K562 (cell line): Measurements from ENCODE around the gene C1R. TPM values are rescaled to one million over a fixed set of nuclear protein-coding genes. Genes with fewer than 3 reads are reported as not detected.

ENCODE experiments used
- ATAC-seq: fragments of 200-7000 bp; cut with Tn5 transposase; 3 replicates; pipeline ENCODE4 v1.9.1; 2020; ENCODE audit warnings: moderate library complexity
- BruUV-seq: library from RNA; stranded (reverse); fragments of 400-500 nt; replicated peaks from 2 replicates; lab custom pipeline; 2021; lab: Mats Ljungman, UMichigan
- CTCF ChIA-PET: fragments of 300-600 bp; formaldehyde crosslinking; extraction: SDS; loops from one replicate; lab custom pipeline; 2021; ENCODE audit warnings: low intra/inter-chr PET ratio; lab: Yijun Ruan, JAX
- POLR2A ChIA-PET: fragments of 300-600, 350-650 bp; sonication (Branson Sonifier 250); formaldehyde crosslinking; extraction: SDS; loops from one replicate; lab custom pipeline; 2021; ENCODE audit warnings: antibody characterized with exemption, inconsistent platforms; lab: Yijun Ruan, JAX
- DNase-seq, 4 experiments: peaks; one replicate each; pipeline versions ENCODE4 v3.0.0 to v3.0.0-alpha.2; 2011 to 2018; ENCODE audit warnings: low spot score in 3 of 4, mixed read lengths in 3 of 4; ENCODE audit errors: extremely low read depth in 1 of 4
- FAIRE-seq: peaks from 2 replicates; lab custom pipeline; 2011; peaks lifted over from hg19 to GRCh38; lab: Jason Lieb, UNC
- H2AFZ ChIP-seq: 2 replicates; pipeline ENCODE4 v1.6.0; 2011; ENCODE audit warnings: low read depth, low read length, control low read depth, inconsistent platforms
- H3K27ac ChIP-seq: fragments of 200-600 bp; 3 replicates; pipeline ENCODE4 v1.8.0; 2011; ENCODE audit warnings: low read depth, mild to moderate bottlenecking, control low read depth, inconsistent platforms, low read length, moderate library complexity, mixed read lengths; ENCODE audit errors: extremely low read depth
- H3K27me3 ChIP-seq, 2 experiments: fragments of 300-600 bp in 1 of 2; 2 replicates in 1 of 2; 3 replicates in 1 of 2; pipeline versions ENCODE4 v1.6.0 to v1.8.0; 2011; ENCODE audit warnings: inconsistent platforms in 2 of 2, low read length in 2 of 2, mild to moderate bottlenecking in 1 of 2, mixed read lengths in 1 of 2, moderate library complexity in 1 of 2; ENCODE audit not compliant: control insufficient read depth in 2 of 2, insufficient read depth in 2 of 2
- H3K36me3 ChIP-seq: fragments of 300-600 bp; 3 replicates; pipeline ENCODE4 v1.8.0; 2011; ENCODE audit warnings: mild to moderate bottlenecking, low read length, inconsistent platforms; ENCODE audit not compliant: control insufficient read depth, insufficient read depth
- H3K4me1 ChIP-seq, 2 experiments: fragments of 200-600 bp in 1 of 2; replicated peaks in 1 of 2; 2 replicates in 1 of 2; 3 replicates in 1 of 2; pipeline versions ENCODE4 v1.5.1 to v1.8.0; 2011; ENCODE audit warnings: inconsistent platforms in 2 of 2, low read length in 2 of 2, mild to moderate bottlenecking in 1 of 2, mixed read lengths in 1 of 2, moderate library complexity in 1 of 2; ENCODE audit not compliant: control insufficient read depth in 2 of 2, insufficient read depth in 2 of 2
- H3K4me2 ChIP-seq: 2 replicates; pipeline ENCODE4 v1.6.1; 2011; ENCODE audit warnings: low read length, control low read depth, inconsistent platforms, mixed read lengths; ENCODE audit not compliant: insufficient read depth
- H3K4me3 ChIP-seq: fragments of 200-600 bp; sonication (generic), shearing (Covaris generic); 2 replicates; pipeline ENCODE4 v1.5.1; 2016; ENCODE audit warnings: control low read depth, inconsistent platforms
- H3K79me2 ChIP-seq: fragments of 200-600 bp; 3 replicates; pipeline ENCODE4 v1.8.0; 2011; ENCODE audit warnings: low read length, inconsistent platforms; ENCODE audit not compliant: control insufficient read depth, insufficient read depth
- H3K9ac ChIP-seq, 2 experiments: 2 replicates each; pipeline versions ENCODE4 v1.6.0 to v1.6.1; 2011; ENCODE audit warnings: low read depth in 2 of 2, low read length in 2 of 2, control low read depth in 1 of 2, inconsistent platforms in 1 of 2, mild to moderate bottlenecking in 1 of 2, mixed read lengths in 1 of 2; ENCODE audit not compliant: insufficient read depth in 1 of 2
- H3K9me1 ChIP-seq: one replicate; pipeline ENCODE4 v1.6.0; 2011; ENCODE audit warnings: inconsistent platforms, mild to moderate bottlenecking, low read length, moderate library complexity; ENCODE audit not compliant: control insufficient read depth, insufficient read depth
- H3K9me3 ChIP-seq: replicated peaks from 2 replicates; pipeline ENCODE4 v1.5.1; 2011; ENCODE audit warnings: low read depth, low read length, inconsistent platforms; ENCODE audit not compliant: control insufficient read depth, insufficient read depth
- H4K20me1 ChIP-seq: replicated peaks from 2 replicates; pipeline ENCODE4 v1.6.1; 2011; ENCODE audit warnings: low read length, inconsistent platforms, mixed read lengths; ENCODE audit not compliant: control insufficient read depth, insufficient read depth
- HDAC6 ChIP-seq: IDR thresholded peaks from 2 replicates; pipeline ENCODE4 v1.6.1; 2012; ENCODE audit warnings: low read depth, mild to moderate bottlenecking, control low read depth, inconsistent platforms, low read length, moderate library complexity
- IRF2 ChIP-seq: sonication (generic); formaldehyde crosslinking; IDR thresholded peaks from 2 replicates; pipeline ENCODE4 v1.8.1; 2022; ENCODE audit warnings: mild to moderate bottlenecking, missing genetic modification reagents
- IRF9 ChIP-seq: fragments of 450-650 bp; IDR thresholded peaks from 2 replicates; pipeline ENCODE4 v1.6.1; 2016; ENCODE audit warnings: missing biosample characterization, missing genetic modification characterization
- NKRF ChIP-seq: fragments of 450-650 bp; IDR thresholded peaks from 2 replicates; pipeline ENCODE4 v1.6.1; 2016; ENCODE audit warnings: borderline replicate concordance
- PRPF4 ChIP-seq: fragments of 200-400 bp; formaldehyde crosslinking; IDR thresholded peaks from one replicate; pipeline ENCODE4 v1.6.1; 2017; ENCODE audit warnings: low read length, low read depth, mild to moderate bottlenecking; ENCODE audit not compliant: insufficient read depth, poor library complexity, severe bottlenecking
- PURB ChIP-seq: sonication (generic); formaldehyde crosslinking; IDR thresholded peaks from 2 replicates; pipeline ENCODE4 v1.9.0; 2021; ENCODE audit warnings: low read depth, mild to moderate bottlenecking, missing genetic modification reagents
- SIN3B ChIP-seq: fragments of 450-650 bp; IDR thresholded peaks from 2 replicates; pipeline ENCODE4 v1.6.1; 2017; ENCODE audit warnings: low read depth, mild to moderate bottlenecking, moderate library complexity
- SIRT6 ChIP-seq: IDR thresholded peaks from one replicate; pipeline ENCODE4 v1.6.1; 2012; ENCODE audit warnings: low read depth, mild to moderate bottlenecking, control low read depth, inconsistent platforms, low read length, moderate library complexity
- SIX5 ChIP-seq, 2 experiments: IDR thresholded peaks; 2 replicates each; pipeline ENCODE4 v1.6.1; 2011; ENCODE audit warnings: low read length in 2 of 2, borderline replicate concordance in 1 of 2, low read depth in 1 of 2, mild to moderate bottlenecking in 1 of 2, moderate library complexity in 1 of 2; ENCODE audit not compliant: insufficient read depth in 1 of 2
- SMC3 ChIP-seq: conservative IDR thresholded peaks from 2 replicates; pipeline ENCODE4 v1.6.1; 2011; ENCODE audit warnings: low read depth, low read length, improper control_type of control experiment; ENCODE audit not compliant: insufficient read depth
- VEZF1 ChIP-seq: fragments of 200-800 bp; sonication (Bioruptor generic); IDR thresholded peaks from 2 replicates; pipeline ENCODE4 v1.6.1; 2017; ENCODE audit warnings: missing genetic modification characterization, missing compliant biosample characterization
- ZBTB2 ChIP-seq: fragments of 450-650 bp; IDR thresholded peaks from 2 replicates; pipeline ENCODE4 v1.6.1; 2016; ENCODE audit warnings: antibody characterized with exemption
- ZFX ChIP-seq: sonication (generic); formaldehyde crosslinking; IDR thresholded peaks from 2 replicates; pipeline ENCODE4 v1.8.0; 2022; ENCODE audit warnings: mild to moderate bottlenecking, missing genetic modification reagents, moderate library complexity
- ZNF184 ChIP-seq: sonication (generic); formaldehyde crosslinking; IDR thresholded peaks from 2 replicates; pipeline ENCODE4 v1.5.0; 2020; ENCODE audit warnings: missing genetic modification reagents
- ZNF217 ChIP-seq: sonication (generic); formaldehyde crosslinking; IDR thresholded peaks from 2 replicates; pipeline ENCODE4 v1.8.0; 2022; ENCODE audit warnings: mild to moderate bottlenecking, missing genetic modification reagents
- ZNF766 ChIP-seq: fragments of 200-800 bp; sonication (Bioruptor generic); conservative IDR thresholded peaks from 2 replicates; pipeline ENCODE4 v1.6.1; 2016; ENCODE audit warnings: missing genetic modification characterization, missing compliant biosample characterization
- WGBS: fragments of 100-300 bp; shearing (Covaris generic); methylation state at CpG from one replicate; pipeline ENCODE4 v1.1.6; 2016; ENCODE audit warnings: low coverage, mixed read lengths; ENCODE audit not compliant: insufficient coverage; ENCODE audit errors: missing lambda C conversion rate; 5-methylcytosine and 5-hydroxymethylcytosine counted together
- in situ Hi-C: fragments of 300-500 bp; cut with MboI; formaldehyde crosslinking; loops from 4 replicates; pipeline ENCODE4 v1.15.0; 2018; ENCODE audit warnings: inconsistent platforms, mixed read lengths
- intact Hi-C: fragments of 100-400 bp; cut with micrococcal nuclease; formaldehyde crosslinking; loops from 2 replicates; pipeline ENCODE4 v1.14.2; 2022
- polyA plus RNA-seq, 8 experiments: library from polyadenylated mRNA; depleted of rRNA in 4 of 8; stranded (reverse) in 5 of 8; unstranded in 3 of 8; fragments of >200 nt; fragmentation: Nextera tagmentation in 2 of 8; fragmentation: Illumina TruSeq in 1 of 8; extraction: Ambion mirVana in 2 of 8; extraction: Trizol in 1 of 8; gene quantifications; 2 replicates each; pipeline versions ENCODE4 v1.2.1 to v1.2.3, GENCODE V29; 2011 to 2014; ENCODE audit warnings: inconsistent platforms in 1 of 8, missing spikeins in 1 of 8
- total RNA-seq, 7 experiments: library from RNA; depleted of rRNA in 6 of 7; stranded (reverse); fragments of >200 nt in 6 of 7; fragmentation: Illumina TruSeq in 2 of 7; extraction: Trizol in 2 of 7; gene quantifications; 2 replicates each; pipeline versions ENCODE4 v1.2.1 to v1.2.3, GENCODE V29; 2011 to 2021; ENCODE audit warnings: low replicate concordance in 1 of 7

C1R gene
- total and polyA plus RNA-seq, 9 of the 15 experiments (the other 6 are each of a cell fraction or from before 2014, with no cell fraction given) = 0.07 to 1.0 (median 0.33) TPM; not detected in 1

GRCh38 chr12:7089196-7089871 is 2.9 kb downstream of the C1R start:
- H3K4me2 ChIP-seq = no peak overlapping the region
- no peaks in the 10 kb centered on the region; a peak in 2 of 5 replicates for H3K27me3 ChIP-seq
- no peaks in the 10 kb centered on the region for H3K9me1 ChIP-seq
- no peaks in the 10 kb centered on the region for H3K9me3 ChIP-seq
- ChIA-PET POLR2A (interaction anchor here (0.6 to 0.8 kb wide), 2 partner anchors 9 to 14 kb away, joined by 3 read pairs; no protein-coding TSS in a partner anchor), CTCF (no interaction called here)
- no peak for FAIRE-seq
- no peaks in the 10 kb centered on the region for H3K79me2 ChIP-seq
- H3K9ac ChIP-seq = no peak overlapping the region
- intact Hi-C loops (no loop called here), in situ Hi-C loops (no loop called here)
- H3K4me3 ChIP-seq = no peak overlapping the region
- no peaks in the 10 kb centered on the region for H3K36me3 ChIP-seq
- no peaks in the 10 kb centered on the region for H4K20me1 ChIP-seq
- no peak for ATAC-seq
- H3K4me1 ChIP-seq = peaks cover 6 to 16% of the 10 kb centered on the region in 2 experiments; a peak in 3 of 5 replicates
- no TSS peak for BruUV-seq
- no peak for DNase-seq
- H2AFZ ChIP-seq = no peak overlapping the region
- 28% methylated on average over 11 of the region's 11 CpGs for WGBS
- no peak overlapping the region for H3K27ac ChIP-seq
- TF ChIP-seq PURB (no peak), VEZF1 (CRISPR knock-in tag) (no peak), SIX5 (IDR thresholded peaks at IDR 0.05; ENCODE audit: borderline replicate concordance in 1 of 2, insufficient read depth in 1 of 2, low read depth in 1 of 2, low read length in 2 of 2) (no peak), ZNF184 (CRISPR knock-in tag) (no peak), NKRF (no peak), ZNF766 (CRISPR knock-in tag) (no peak), ZFX (no peak), ZNF217 (CRISPR knock-in tag) (no peak), SIN3B (no peak), HDAC6 (no peak), IRF2 (CRISPR knock-in tag) (no peak), IRF9 (tag) (no peak), ZBTB2 (no peak), SIRT6 (no peak), SMC3 (no peak), PRPF4 (no peak)
